Kidney capillary endothelial cell (primary cell): ENCODE measurements around the gene KDM5A.
"Not testable (repeated sequence)": the region's sequence is repeated elsewhere in the genome, so short reads cannot be mapped to it uniquely, and the experiment has no call there.

ENCODE experiments used
- DNase-seq: peaks from one replicate; pipeline ENCODE4 v3.0.0-alpha.2; 2018; ENCODE audit warnings: low spot score

KDM5A gene

GRCh38 chr12:332581-333205 lies 56.4 kb downstream of the KDM5A start:
- no peak for DNase-seq

- DNase-seq: no peak
Observed at GRCh38 chr12:331287-331686, 57.8 kb downstream of the KDM5A start.

- no peak for DNase-seq
Observed at GRCh38 chr12:325906-326305, 63.2 kb downstream of the KDM5A start.

GRCh38 chr12:323507-323906 lies 65.6 kb downstream of the KDM5A start:
- no peak for DNase-seq

- DNase-seq: peak; percentile 1
Observed at GRCh38 chr12:321606-322326, 67.4 kb downstream of the KDM5A start.

- no peak for DNase-seq
Observed at GRCh38 chr12:318759-319515, 70.2 kb downstream of the KDM5A start.

- DNase-seq: no peak
Observed at GRCh38 chr12:308511-308910, 80.6 kb downstream of the KDM5A start.

- no peak for DNase-seq
Observed at GRCh38 chr12:307406-307805, 81.7 kb downstream of the KDM5A start.

GRCh38 chr12:304805-305204 lies 84.3 kb downstream of the KDM5A start:
- no peak for DNase-seq

- DNase-seq: not testable (repeated sequence)
Observed at GRCh38 chr12:302766-303165, 86.4 kb downstream of the KDM5A start.

- DNase-seq: not testable (repeated sequence)
Observed at GRCh38 chr12:300166-300565, 89.0 kb downstream of the KDM5A start.

GRCh38 chr12:299511-299910 lies 89.6 kb downstream of the KDM5A start:
- DNase-seq: not testable (repeated sequence)

- DNase-seq: not testable (repeated sequence)
Observed at GRCh38 chr12:298059-298458, 91.1 kb downstream of the KDM5A start.

- no peak for DNase-seq
Observed at GRCh38 chr12:295132-295531, 94.0 kb downstream of the KDM5A start.

- DNase-seq: no peak
Observed at GRCh38 chr12:293199-293598, 95.9 kb downstream of the KDM5A start.

- DNase-seq: no peak
Observed at GRCh38 chr12:292186-292585, 96.9 kb downstream of the KDM5A start.

GRCh38 chr12:291153-291723 lies 97.9 kb downstream of the KDM5A start:
- DNase-seq: no peak

GRCh38 chr12:288687-289086 lies 100.4 kb downstream of the KDM5A start:
- no peak for DNase-seq

- DNase-seq: no peak
Observed at GRCh38 chr12:286531-287300, 102.4 kb downstream of the KDM5A start.

- no peak for DNase-seq
Observed at GRCh38 chr12:278046-278445, 111.1 kb downstream of the KDM5A start.

- DNase-seq: no peak
Observed at GRCh38 chr12:275812-276211, 113.3 kb downstream of the KDM5A start.

GRCh38 chr12:273382-273781 lies 115.7 kb downstream of the KDM5A start:
- DNase-seq: no peak
